NCI-H2196 treated with DMSO at 0.1 percent for 48 hours (cell line): Measurements from ENCODE around the gene PLCD1.
"Not testable (repeated sequence)": the region's sequence is repeated elsewhere in the genome, so short reads cannot be mapped to it uniquely, and the experiment has no call there.

Source experiments
- DNase-seq: peaks from one replicate; lab custom pipeline; 2025; ENCODE audit not compliant: unreplicated experiment; lab: John Stamatoyannopoulos, UW

Gene PLCD1

DNA sequence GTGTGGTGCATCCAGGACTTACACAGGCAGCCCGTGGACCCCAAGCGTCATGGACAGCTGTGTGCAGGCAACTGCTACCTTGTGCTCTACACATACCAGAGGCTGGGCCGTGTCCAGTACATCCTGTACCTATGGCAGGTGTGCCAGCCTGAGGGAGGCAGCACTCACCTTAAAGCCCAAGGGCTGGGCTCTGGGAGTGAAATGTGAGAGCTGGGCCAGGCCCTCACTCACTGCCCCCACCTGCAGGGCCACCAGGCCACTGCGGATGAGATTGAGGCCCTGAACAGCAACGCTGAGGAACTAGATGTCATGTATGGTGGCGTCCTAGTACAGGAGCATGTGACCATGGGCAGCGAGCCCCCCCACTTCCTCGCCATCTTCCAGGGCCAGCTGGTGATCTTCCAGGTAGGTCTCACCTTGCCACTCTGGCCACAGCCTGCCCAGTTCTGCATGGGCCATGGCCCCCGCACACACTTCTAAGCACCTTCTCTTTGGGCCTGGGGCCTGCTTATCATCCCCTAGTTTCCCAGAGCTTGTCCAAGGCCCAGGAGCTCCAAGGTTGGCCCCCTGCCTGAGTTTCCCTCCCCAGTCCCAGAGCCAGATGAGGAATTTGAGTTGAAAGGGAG is 27.9 kb downstream of the PLCD1 start:
- DNase-seq: no peak

DNA sequence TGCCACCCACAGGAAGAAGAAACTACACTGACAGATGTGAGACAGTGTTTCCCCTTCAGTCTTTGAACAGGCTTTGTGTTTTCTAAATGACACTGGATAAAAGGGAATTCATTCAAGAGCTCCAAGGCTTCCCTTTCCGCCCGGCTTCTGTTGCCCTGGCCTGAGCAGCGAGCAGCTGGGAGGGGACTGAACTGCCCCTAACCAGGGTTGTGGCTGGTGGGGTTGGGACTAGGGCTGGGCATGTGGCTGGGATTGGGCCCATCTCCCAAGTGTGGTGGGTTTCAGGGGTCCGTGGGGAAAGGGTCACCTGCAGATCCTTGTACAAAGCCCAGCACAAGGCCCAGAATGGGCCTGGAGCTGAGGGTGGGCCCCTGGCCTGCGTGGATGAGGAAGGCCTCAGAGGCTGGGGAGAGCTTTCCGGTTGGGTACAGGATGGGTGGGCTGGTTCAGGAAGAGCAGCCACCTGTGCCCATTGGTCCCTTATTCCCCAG is 28.4 kb downstream of the PLCD1 start:
- DNase-seq: no peak

DNA sequence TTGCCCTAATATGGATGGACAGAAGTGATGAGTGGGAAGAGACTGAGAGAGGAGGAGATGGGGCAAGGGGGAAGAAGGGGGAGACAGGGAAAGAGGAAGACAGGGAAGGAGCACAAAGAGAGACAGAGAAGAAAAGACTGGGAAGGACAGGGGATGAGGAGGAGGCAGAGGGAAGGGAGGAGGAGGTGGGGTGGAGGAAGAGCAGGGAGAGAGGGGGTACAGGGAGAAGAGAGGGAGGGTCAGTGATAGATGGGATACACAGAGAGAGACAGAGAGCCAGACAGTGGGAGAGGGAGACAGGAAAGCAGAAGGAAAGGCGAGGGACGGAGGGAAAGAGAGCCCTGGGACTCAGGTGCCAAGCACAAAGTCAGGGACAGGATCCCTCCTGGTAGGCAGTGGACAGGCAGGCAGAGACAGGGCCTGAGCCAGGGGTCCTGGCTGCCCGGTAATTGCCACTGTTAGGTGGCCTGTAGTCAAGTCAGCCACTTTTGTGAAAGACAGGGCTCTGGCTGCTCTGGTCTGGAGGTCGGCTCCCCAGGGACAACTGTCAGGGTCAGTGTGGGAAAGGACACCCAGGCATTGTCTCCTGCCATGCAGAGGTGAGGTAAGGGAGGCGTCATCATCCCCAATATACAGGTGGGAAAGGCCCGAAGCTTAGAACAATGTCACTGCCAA is 29.1 kb downstream of the PLCD1 start:
- no peak for DNase-seq

DNA sequence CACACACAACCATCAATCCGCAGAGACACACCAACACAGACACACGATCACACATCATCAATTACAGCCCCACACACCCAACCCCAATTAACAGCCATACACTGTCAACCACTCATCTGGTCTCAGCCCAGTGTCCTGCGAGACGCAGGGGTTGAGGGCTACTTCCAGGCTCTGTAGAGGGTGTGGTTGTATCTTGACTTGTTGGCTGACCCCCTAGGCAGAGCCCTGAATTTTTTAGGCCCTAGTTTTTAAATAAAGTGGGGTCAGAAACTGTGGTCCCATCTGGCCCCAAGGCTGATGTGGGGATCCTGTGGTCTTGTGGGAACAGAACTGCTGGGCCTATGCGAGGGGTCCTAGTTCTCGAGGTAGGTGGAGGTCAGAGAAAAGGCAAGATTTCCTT is 29.6 kb downstream of the PLCD1 start:
- DNase-seq: no peak

DNA sequence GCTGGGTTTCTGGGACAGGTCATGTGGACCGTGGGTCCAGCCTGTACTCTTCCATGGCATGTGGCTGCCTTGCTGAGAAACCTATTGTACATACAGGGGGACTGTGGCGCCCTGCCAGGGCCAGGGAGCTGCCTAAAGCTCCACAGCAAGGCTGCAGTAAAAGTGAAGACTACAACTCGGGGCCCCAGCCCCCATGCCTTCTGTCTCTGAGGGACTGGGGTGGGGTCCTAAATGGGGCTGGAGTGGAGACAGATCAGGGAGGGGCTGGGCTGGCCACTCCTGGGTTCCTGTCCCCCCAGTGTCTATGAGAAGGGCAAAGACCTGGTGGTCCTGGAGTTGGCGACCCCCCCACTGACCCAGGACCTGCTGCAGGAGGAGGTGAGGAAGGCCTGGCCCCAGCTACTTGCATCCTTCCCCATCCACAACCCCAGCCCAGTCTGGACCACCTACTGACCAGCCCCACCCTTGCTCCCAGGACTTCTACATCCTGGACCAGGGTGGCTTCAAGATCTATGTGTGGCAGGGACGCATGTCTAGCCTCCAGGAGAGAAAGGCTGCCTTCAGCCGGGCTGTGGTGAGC is 31.6 kb downstream of the PLCD1 start:
- no peak for DNase-seq

DNA sequence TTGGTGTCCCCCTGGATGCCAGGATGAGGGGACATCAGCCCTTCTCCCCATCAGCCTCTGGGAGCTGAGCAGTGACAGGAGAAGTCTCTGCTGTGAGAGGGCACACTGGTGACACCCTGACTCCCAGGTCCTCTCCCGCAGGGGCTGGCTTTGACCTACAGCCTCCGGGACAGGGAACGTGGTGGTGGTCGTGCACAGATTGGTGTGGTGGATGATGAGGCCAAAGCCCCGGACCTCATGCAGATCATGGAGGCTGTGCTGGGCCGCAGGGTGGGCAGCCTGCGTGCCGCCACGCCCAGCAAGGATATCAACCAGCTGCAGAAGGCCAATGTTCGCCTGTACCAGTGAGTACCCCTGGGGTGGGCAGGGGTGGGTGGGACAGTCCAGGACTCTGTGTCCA is 32.1 kb downstream of the PLCD1 start:
- no peak for DNase-seq

DNA sequence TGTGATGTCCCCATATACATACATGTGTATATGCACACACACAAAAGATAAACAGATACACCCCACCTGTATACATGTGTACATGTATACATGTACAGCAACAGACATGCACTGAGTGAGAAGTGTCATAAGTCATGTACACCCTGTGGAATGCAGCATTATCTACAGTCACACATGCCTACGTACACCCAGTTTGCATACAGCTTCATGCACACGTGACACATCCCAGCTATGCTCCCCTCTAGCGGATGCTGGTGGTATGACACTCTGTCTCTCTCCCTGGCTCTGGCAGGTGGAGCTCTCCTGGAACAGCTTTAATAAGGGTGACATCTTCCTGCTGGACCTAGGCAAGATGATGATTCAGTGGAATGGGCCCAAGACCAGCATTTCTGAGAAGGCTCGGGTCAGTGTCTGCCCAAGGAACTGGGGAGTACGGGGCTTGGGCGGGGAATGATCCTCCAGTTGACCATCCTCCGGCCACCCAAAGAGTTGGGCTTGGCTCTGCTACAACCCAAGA is 32.6 kb downstream of the PLCD1 start:
- peak; percentile 10 for DNase-seq

DNA sequence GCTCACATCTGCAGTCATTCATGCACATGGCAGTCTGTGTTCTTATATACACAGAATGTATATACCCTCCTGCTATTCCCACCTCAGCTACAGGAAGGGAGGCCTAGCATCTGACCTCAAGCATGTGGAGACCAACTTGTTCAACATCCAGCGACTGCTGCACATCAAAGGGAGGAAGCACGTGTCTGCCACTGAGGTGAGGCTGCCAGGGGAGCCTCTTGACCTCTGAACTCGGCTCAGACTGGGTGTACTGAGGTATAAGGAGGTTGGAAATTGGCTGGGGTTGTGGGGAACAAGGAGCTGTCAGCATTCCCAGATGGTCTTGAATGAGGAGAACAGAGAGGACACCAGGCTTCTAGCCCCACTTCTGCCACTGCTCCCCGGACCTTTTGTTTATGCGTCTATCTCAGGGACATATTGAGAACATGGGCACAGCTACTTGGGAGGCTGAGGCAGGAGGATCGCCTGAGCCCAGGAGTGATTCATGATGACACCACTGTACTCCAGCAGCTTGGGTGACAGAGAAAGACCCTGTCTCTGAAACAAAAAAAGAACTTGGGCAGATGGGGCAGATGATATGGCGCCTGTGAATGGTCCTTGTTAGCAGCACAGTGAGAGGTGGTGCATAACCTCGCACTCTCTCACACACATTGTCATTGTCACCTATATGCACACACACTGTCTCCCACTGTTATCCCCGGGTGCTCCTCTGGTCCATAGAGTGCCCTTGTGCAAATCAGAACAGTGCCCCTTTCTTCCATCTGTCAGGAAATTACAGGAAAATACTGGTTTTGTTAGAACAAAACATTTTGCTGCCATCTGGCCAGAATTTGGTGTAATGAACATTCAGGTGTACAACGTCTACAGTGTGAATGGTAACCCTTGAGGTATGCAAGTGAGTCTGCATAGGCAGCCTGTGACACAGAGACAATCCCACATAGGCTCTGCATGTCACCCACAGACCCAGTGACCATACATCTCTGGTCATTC is 33.5 kb downstream of the PLCD1 start:
- no peak for DNase-seq

DNA sequence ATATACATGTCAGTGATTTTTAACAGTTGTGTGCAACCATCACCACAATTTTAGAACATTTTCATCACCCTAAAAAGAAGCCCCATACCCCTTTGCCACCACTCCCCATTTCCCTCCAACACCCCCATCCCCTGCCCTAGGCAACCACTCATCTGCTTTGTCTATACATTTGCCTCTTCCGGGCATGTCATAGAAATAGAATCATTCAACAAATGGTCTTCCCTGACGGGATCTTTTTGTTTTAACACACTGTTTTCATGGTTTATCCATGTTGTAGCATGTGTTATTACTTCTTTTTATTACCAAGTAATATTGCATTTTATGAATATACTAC is 34.8 kb downstream of the PLCD1 start:
- DNase-seq: no peak

DNA sequence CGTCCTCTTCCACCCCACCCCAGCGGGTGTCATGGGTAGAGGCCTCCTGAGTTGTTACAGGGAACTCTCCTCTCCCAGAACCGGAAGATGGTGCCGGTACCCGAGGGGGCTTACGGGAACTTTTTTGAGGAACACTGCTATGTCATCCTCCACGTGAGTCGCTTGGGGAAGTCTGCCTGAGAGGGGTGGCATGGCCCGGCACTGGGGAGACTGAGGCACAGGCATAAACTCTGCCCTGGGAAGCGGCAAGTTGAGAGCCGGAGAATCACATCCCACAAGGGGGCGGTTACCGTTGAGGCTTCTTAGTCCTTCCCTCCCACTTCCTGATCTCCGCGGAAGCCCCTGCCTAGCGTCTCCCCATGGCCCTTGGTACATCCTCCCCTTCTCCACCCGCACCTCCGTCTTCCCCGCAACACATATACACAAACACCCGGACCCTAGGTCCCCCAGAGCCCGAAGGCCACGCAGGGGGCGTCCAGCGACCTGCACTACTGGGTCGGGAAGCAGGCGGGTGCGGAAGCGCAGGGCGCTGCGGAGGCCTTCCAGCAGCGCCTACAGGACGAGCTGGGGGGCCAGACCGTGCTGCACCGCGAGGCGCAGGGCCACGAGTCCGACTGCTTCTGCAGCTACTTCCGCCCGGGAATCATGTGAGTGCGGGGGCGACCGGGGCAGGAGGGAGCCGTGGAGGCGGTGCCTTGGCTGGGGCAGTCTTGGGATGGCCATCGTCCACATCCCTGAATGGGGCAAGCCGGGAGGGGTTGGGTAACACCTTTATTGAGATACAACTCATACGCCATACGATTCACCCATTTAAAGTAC is 35.4 kb downstream of the PLCD1 start:
- DNase-seq: no peak

DNA sequence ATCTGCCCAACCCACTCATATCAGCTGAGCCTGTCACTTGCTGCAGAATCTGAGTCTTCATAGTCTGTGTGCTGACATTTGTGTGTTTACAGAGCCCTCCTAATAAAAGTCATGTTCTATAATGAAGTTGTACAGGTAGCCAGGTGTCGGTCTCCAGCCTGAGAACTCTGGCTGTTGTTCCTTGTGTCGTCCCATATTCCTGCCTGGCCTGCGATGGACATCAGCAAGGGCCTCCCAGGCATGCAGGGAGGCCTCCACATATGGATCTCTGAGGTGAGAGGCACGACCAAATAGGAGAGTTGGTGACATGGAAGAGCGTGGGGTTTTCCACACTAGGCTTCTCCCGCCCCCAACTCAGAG is 36.0 kb downstream of the PLCD1 start:
- no peak for DNase-seq

DNA sequence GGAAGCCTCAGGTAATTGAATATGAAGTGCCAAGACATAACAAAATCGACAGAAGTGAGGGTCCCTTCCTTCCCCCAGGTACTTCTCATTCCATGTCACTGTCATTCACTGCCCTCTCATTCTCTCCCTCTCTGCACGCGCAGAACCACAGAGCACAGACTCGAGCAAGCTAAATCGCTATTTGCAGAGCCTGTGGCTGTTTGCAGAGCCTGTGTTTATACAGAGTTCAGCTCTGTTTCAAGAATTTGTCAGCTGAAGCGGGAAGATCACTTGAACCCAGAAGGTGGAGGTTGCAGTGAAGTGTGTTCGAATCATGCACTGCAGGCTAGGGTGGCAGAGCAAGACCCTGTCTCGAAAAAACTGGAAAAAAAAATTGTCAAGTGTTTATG is 36.4 kb downstream of the PLCD1 start:
- no peak for DNase-seq

DNA sequence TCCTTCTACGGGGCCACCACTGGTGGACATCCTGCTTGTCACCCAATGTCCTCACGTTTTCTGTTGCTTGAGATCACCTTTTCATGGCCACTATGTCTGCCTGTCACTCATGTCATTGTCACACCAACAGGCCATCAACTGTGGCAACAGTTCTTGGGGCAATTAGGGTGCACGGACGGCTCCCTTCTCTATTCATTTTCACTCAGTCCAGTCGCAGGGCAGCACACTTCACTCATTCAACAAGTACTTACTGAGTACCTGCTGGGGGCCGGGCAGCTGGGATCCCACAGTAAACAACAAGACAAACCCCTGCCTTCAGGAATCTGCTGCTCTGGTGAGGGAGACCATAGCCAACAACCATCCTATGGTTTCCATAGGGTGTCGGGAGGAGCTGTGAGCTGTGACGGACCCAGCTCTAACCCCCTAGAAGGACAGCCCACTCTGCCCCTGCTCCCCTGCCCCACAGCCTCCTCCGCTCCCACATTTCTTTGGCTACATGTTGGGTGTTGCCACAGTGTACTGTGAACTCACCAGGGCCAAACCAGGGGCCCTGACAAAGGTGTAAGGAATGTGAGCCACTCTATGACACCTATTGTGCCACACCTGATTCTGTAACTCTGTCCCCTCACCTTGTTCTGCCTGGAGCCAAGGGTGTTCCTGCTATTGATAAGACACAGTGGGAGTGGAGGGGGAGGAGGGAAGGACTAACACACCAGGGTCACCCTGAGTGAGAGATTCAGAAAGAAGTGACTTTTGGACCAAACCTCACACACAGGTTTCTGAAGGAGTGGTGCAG is 37.0 kb downstream of the PLCD1 start:
- DNase-seq: no peak

DNA sequence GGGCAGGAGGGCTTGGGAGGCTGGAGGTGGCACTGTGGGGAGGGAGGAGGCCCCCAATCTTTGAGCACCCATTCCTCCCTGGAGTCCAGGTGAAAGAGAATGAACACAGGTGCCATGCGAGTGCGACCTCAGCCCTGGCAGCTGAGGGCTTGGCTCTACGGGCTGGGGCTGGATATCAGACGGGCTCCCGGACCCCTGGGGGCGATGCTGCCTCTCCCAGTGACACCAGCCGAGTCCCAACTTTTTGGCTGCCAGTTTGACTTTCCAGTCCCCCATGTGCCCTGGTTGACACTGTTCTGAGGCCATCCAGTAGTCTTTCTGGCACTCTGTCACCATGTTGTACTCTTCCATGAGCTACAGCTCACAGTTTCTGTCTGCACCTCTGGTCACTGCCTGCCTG is 37.6 kb downstream of the PLCD1 start:
- DNase-seq: no peak

DNA sequence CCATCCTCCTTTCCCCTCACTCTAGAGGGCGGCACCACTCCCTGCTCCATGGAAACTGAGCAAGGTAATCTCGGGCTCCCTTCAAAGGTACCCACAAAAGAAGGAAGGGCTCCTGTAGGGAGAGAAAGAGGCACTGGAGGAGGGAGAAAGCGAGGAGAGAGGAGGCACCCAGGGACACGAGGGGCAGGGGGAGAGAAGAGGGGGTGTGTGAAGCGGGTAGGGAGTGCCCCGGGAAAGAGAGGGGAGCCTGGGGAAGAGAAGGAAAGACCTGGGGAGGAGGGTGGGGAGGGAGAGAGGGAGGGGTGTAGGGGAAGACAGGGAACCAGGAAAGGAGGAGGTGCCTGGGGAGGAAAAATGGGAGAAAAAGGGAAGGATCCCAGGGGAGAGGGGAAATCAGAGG is 38.3 kb downstream of the PLCD1 start:
- no peak for DNase-seq

DNA sequence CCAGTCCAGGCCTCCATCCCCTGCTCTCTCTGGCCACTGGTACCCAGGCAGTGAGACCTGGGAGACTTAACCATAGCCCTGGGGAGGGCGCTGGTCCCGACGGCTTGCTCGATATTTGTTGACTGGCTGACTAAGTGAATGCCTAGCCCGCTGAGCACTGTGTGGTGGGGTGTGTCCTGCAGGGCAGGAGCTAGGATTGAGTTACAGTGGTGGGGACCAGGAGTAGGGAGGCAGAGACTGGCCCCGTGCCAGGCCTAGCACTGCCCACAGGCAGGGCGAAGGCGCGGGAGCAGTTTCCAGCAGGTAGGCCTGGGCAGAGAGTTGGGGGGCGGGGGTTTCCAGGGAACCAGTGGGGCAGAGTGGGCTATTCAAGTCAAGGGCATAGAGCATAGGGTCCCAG is 38.9 kb downstream of the PLCD1 start, which contains the start of gene VILL:
VILL (plus strand) TSS at position 260 of the 400 bp plus-strand sequence. CDS start 2,887 bp downstream, outside the sequence.
- DNase-seq: no peak

DNA sequence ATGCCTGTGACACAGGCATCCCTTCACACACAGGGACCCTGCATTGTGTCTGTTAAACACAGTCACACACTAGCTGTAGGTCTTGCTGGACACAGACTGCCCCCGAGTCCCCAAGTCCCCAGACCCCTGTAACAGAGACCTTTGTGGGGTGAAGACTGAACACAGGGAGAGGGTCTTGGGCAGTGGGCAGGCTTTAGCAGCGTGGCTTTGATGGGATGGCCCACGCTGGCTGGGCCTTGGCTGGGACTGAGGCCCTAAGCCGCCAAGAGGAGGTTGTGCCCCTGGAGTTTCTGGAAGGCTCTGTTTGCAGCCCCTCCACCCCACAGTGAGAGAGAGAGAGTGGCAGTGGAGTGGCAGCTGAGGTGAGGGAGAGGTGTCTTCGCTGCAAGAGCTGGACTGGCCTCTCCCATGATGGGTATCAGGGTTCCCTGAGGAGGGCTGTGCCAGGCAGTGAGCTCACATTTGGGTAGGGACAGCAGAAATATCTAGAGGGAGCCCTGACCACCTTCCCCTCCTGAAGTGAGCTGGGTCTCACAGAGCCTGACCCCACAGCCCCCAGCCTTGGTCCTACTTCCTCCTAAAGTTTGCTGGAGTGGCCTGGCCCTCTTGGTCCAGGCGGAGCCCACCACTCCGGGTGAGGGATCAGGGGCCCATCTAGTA is 39.5 kb downstream of the PLCD1 start:
- DNase-seq: no peak

DNA sequence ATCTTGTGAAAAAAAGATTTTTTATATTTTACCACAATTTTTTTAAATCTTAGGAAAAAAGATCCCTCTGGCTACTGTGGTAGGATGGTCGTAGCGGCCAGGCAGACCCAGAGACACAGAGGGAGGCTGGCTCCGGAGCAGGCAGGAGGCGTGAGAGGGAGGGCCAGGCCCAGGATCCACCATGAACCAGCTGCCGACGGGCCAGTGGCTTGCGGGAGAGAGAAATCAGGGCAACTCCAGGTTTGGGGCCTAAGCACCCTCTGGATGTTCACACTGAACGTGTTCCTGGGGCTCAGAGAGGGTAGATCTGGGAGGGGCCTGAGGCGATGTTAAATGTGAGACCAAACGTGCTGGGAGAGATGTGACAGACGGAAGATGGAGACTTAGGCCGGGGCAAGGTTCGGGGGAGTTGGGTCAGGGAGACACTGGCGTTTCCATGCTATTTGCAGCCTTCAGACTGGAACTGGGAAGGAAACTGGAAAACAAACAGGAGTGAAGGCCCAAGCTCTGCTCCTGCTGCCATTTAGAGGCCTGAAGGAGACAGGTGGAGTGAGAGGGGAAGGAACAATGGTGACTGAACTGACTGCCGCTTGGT is 40.4 kb downstream of the PLCD1 start:
- no peak for DNase-seq

DNA sequence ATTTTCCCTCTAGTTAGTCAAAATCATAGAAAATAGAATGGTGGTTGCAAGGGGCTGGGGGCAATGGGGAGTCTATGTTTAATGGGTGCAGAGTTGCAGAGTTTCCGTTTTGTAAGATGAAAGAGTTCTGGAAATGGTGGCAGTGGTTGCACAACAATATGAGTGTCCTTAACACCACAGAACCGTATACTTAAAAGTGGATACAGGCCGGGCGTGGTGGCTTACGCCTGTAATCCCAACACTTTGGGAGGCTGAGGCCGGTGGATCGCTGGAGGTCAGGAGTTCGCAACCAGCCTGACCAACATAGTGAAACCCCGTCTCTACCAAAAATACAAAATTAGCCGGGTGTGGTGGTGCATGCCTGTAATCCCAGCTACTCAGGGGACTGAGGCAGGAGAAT is 41.1 kb downstream of the PLCD1 start:
- DNase-seq: not testable (repeated sequence)
